WI38 (cell line): Measurements from ENCODE around the gene ASMTL.

Experiments used
- H3K4me3 ChIP-seq: 2 replicates; pipeline ENCODE4 v1.5.1; 2011; ENCODE audit warnings: low read depth, mild to moderate bottlenecking, control low read depth, low read length
- TF ChIP-seq, protein P1 (sequence below): IDR thresholded peaks from 2 replicates; pipeline ENCODE4 v1.5.1; 2012; ENCODE audit warnings: low read depth, mild to moderate bottlenecking, control low read depth, low read length

Gene ASMTL

DNA sequence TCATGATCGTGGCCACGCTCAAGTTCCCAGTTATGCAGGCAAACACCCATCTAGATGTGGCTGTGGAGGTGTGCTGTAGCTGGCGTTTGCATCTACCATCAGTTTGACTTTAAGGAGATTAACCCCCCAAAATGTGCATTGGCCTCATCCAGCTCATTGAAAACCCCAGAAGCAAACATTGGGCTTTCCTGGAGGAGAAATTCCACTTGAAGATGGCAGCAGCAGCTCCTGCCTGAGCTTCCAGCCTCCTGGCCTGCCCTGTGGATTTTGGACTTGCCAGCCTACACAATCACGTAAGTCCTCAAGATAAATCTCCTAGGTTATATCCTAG lies 30.6 kb downstream of the ASMTL start:
- H3K4me3 ChIP-seq = no peak overlapping the region
- TF ChIP-seq, protein P1, sequence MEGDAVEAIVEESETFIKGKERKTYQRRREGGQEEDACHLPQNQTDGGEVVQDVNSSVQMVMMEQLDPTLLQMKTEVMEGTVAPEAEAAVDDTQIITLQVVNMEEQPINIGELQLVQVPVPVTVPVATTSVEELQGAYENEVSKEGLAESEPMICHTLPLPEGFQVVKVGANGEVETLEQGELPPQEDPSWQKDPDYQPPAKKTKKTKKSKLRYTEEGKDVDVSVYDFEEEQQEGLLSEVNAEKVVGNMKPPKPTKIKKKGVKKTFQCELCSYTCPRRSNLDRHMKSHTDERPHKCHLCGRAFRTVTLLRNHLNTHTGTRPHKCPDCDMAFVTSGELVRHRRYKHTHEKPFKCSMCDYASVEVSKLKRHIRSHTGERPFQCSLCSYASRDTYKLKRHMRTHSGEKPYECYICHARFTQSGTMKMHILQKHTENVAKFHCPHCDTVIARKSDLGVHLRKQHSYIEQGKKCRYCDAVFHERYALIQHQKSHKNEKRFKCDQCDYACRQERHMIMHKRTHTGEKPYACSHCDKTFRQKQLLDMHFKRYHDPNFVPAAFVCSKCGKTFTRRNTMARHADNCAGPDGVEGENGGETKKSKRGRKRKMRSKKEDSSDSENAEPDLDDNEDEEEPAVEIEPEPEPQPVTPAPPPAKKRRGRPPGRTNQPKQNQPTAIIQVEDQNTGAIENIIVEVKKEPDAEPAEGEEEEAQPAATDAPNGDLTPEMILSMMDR = no peak

DNA sequence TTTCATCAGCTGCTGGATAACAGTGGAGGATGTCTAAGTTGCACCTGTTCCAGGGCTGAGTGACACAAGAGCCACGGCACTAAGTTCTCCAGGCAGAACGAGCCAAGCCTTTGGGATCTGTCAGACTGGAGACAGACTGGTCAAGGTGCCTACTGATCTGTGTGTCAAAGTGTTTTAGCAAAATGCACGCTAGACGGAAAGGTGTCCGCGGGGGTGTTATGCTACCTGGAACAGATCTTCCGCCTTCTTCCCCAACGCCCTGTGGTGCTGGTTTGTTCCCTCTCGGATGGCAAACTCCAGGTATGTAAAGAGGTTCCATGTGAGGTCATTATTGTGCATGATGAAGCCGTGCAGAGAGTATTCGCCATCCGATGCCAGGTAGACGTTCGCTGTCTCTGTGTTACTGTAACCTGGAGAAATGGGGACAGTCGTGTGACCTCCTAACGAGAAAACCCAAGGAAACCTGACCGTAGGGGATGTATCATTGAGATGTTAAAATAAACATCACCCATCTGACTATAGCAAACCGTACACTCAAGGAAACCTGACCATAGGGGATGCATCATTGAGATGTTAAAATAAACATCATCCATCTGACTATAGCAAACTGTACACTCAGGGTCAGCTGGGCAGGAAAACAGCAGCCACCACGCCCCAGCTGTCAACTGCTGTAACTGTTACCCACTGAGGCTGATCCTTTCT lies 31.1 kb downstream of the ASMTL start:
- no peak overlapping the region for H3K4me3 ChIP-seq
- TF ChIP-seq, protein P1 = no peak

DNA sequence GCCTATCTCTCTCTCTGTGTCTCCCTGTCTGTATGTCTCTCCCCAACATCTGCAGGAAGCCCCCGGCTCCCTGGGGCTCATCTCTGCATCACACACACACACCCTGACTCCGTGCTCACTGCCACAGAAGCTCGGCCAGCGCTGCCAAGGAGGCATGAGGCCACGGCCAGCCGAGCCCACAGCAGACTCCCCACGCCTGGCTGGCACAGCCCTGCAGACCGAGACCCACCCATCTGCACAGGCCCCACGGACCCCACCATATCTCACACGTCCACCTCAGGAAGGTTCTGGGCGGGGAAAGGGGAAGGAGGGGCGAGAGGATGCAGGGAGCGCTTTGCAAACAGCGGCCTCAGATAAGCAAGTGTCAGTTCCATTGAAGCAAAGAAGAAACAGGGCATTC lies 32.3 kb downstream of the ASMTL start:
- H3K4me3 ChIP-seq = no peak overlapping the region
- TF ChIP-seq, protein P1 = no peak

DNA sequence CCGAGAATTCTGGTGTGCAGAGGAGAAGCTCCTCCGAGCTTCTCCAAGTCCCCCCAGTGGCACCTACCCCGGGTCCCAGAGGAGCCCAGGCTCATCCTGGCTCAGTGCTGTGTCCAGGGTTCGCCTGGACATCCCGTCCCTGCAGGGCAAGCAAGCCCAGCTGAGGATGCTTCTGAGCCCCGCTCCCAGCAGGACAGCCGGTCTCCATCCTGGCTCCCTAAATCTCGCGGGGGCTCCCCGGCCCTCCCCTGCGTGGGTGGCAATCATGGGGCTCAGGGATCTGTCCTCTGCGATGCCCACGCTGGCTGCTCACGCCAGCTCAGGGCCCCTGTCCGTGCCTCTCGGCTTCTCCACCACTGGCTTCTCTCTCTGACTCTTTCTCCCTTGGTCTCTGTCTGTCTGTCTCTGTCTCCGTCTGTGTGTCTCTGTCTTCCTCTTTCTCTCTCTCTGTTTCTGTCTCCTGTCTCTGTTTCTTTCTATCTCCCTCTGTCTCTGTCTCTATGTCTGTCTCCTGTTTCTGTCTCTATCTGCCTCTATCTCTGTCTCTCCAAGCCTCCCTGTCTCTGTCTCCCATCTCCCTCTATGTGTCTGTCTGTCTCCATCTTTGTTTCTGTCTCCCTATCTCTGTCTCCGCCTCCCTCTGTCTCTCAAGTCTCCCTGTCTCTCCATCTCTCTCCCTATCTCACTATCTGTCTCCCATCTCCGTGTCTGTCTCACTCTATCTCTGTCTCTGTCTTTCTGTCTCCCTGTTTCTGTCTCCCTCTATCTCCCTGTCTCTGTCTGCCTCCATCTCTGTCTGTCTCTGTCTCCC lies 33.0 kb downstream of the ASMTL start:
- H3K4me3 ChIP-seq = no peak overlapping the region
- TF ChIP-seq, protein P1 = no peak

DNA sequence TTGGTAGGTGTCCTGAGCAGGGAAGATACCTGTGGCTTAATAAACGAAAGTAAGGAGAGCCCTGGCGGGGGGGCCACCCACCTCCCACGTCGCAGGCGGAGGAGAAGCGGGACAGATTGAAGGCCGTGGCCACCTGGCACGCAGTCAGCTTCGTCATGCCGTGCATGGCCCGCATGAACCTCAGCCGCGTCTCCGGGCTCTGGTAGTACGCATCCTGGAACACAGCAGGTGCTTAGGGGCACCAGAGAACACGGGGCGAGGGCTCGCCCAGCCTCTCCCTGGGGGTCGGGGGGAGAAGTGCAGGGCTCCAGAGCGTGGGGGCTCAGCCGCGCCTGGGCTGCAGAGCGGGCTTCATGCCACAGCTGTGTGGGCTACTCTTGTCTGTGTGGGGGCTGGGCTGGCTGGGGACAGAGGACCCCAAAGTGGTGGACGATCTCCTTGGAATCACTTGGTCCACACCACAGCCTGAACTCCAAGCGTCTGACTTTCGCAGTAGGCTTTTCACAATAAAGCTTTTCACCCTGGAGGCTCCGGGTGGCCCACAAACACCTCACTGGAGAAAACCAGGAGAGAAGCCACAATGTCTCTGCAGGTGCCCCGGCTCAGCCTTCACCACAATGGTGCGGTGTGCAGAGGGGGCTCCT lies 33.7 kb downstream of the ASMTL start:
- H3K4me3 ChIP-seq = no peak overlapping the region
- TF ChIP-seq, protein P1 = no peak

DNA sequence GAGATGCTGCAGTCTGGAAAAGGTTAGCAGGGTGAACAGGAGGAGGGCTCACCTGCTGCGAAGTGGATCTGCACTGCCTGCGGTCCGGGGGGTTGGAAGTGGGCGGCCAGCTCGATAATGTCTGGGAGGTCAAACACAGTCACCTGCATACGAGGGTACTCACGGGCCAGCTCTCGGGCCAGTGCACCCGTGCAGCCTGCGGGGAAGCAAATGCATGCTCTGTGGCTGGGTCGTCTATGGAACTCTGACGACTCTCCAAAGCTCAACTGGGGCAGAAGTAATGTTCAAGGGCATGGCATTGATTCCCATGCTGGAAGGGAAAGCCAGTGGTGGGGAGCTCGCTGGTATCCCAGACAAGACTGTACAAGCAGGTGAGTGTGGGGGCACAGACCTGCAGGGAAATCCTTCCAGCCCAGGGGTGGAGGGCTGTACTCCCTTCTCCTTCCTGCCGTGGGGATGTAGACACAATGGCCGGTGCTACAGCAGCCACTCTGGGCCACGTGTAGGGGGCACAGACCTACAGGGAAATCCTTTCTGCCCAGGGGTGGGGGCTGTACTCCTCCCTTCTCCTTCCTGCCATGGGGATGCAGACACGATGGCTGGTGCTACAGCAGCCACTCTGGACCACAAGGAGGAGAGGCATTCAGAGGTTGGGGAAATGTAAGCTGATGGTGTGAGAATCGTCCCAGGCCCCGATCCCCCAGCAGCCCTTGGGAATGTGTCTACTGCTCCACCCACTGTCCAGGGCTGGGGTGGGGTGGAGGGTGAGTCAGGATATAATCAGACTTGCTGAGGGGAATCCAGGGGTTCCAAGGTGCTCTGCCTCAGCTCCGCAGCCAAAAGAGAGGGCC lies 34.6 kb downstream of the ASMTL start:
- no peak overlapping the region for H3K4me3 ChIP-seq
- TF ChIP-seq, protein P1 = no peak
